Measurements from ENCODE around the gene BPHL. TPM values are rescaled to one million over a fixed set of nuclear protein-coding genes. Genes with fewer than 3 reads are reported as not detected.
"Not testable (repeated sequence)": the region's sequence is repeated elsewhere in the genome, so short reads cannot be mapped to it uniquely, and the experiment has no call there.

BPHL gene
- total RNA-seq, 1 experiment from 2014 or later = 31.3 TPM

GRCh38 chr6:3077430-3077829 lies 41.1 kb upstream of the BPHL start:
- no peak for ATAC-seq
- ChIA-PET POLR2A (no interaction called here), CTCF (no interaction called here), RAD21 (ENCODE audit: low non-redundant PET in 1 of 2, low total read pairs in 2 of 2, uncharacterized antibody in 2 of 2, unreplicated experiment in 2 of 2) (no interaction called here)
- Histone ChIP-seq H3K9me3 (ENCODE audit: control insufficient read depth in 1 of 2, insufficient read depth in 1 of 2, low read depth in 1 of 2, low read length in 2 of 2) (no peaks in the 10 kb centered on the region; a peak in 1 of 4 replicates), H4K20me1 (ENCODE audit: insufficient read depth) (no peaks in the 10 kb centered on the region), H3K4me1 (ENCODE audit: control insufficient read depth in 1 of 2, insufficient read depth in 2 of 2, low read length in 2 of 2) (no peaks in the 10 kb centered on the region), H3K36me3 (ENCODE audit: control insufficient read depth in 1 of 2, insufficient read depth in 2 of 2, low read length in 2 of 2) (peaks cover 17 to 51% of the 10 kb centered on the region in 2 experiments), H3K27me3 (ENCODE audit: insufficient read depth, low read length) (no peaks in the 10 kb centered on the region), H3K9ac (ENCODE audit: low read length) (no peak overlapping the region), H3K9me2 (ENCODE audit: insufficient read depth) (no peaks in the 10 kb centered on the region), H3K4me3 (replicated peaks in 1 of 2; ENCODE audit: low read depth in 1 of 2, low read length in 2 of 2) (no peak overlapping the region), H3K4me2 (ENCODE audit: low read length) (no peak overlapping the region), H2AFZ (ENCODE audit: low read depth, low read length, poor library complexity, severe bottlenecking) (no peak overlapping the region), H3K79me2 (ENCODE audit: insufficient read depth, low read length) (peaks cover 48% of the 10 kb centered on the region), H3K27ac (ENCODE audit: low read depth, low read length) (no peak overlapping the region)
- TF ChIP-seq CTCF (IDR thresholded peaks at IDR 0.05 in 2 of 3, conservative IDR thresholded peaks at IDR 0.05 in 1 of 3; ENCODE audit: borderline replicate concordance in 1 of 3, insufficient read depth in 1 of 3, low read depth in 2 of 3, low read length in 2 of 3) (no peak), CEBPB (IDR thresholded peaks at IDR 0.05; ENCODE audit: low read depth) (no peak), POLR2AphosphoS5 (IDR thresholded peaks at IDR 0.05; ENCODE audit: low read depth, low read length) (no peak), ZBTB33 (IDR thresholded peaks at IDR 0.05; ENCODE audit: extremely low read depth, insufficient replicate concordance, low read length) (no peak), FOSL1 (IDR thresholded peaks at IDR 0.05; ENCODE audit: low read depth) (no peak), REST (IDR thresholded peaks at IDR 0.05; ENCODE audit: low read depth) (no peak), YY1 (IDR thresholded peaks at IDR 0.05; ENCODE audit: extremely low read depth, insufficient replicate concordance, low read depth, low read length) (no peak), EGR1 (IDR thresholded peaks at IDR 0.05; ENCODE audit: low read depth) (no peak), SP1 (IDR thresholded peaks at IDR 0.05; ENCODE audit: low read depth) (no peak), ATF3 (IDR thresholded peaks at IDR 0.05) (no peak), ZNF274 (IDR thresholded peaks at IDR 0.05; ENCODE audit: low read depth, low read length) (no peak)
- no TSS peak for BruUV-seq (replicated peaks)
- DNase-seq (ENCODE audit: low read depth, low spot score) = no peak
- intact Hi-C loops (cut with micrococcal nuclease) = no loop called here

GRCh38 chr6:3078952-3079351 lies 39.6 kb upstream of the BPHL start:
- peaks cover 29 to 64% of the 10 kb centered on the region in 2 experiments for H3K36me3 ChIP-seq (ENCODE audit: control insufficient read depth in 1 of 2, insufficient read depth in 2 of 2, low read length in 2 of 2)
- CTCF ChIA-PET = not testable (repeated sequence)

More at GRCh38 chr6:3078952-3079351, 39.6 kb upstream of the BPHL start:
- H3K9me3 ChIP-seq (ENCODE audit: control insufficient read depth in 1 of 2, insufficient read depth in 1 of 2, low read depth in 1 of 2, low read length in 2 of 2); H3K4me2 ChIP-seq (ENCODE audit: low read length); H3K9me2 ChIP-seq (ENCODE audit: insufficient read depth); DNase-seq (ENCODE audit: low read depth, low spot score); ATAC-seq; H3K4me1 ChIP-seq (ENCODE audit: control insufficient read depth in 1 of 2, insufficient read depth in 2 of 2, low read length in 2 of 2); intact Hi-C loops (cut with micrococcal nuclease); RAD21 ChIA-PET (ENCODE audit: low non-redundant PET in 1 of 2, low total read pairs in 2 of 2, uncharacterized antibody in 2 of 2, unreplicated experiment in 2 of 2); H3K4me3 ChIP-seq (replicated peaks in 1 of 2; ENCODE audit: low read depth in 1 of 2, low read length in 2 of 2); POLR2A ChIA-PET; H3K9ac ChIP-seq (ENCODE audit: low read length); BruUV-seq (replicated peaks); H3K27ac ChIP-seq (ENCODE audit: low read depth, low read length); H4K20me1 ChIP-seq (ENCODE audit: insufficient read depth); H3K27me3 ChIP-seq (ENCODE audit: insufficient read depth, low read length); H2AFZ ChIP-seq (ENCODE audit: low read depth, low read length, poor library complexity, severe bottlenecking): not testable (repeated sequence)
- H3K79me2 ChIP-seq (ENCODE audit: insufficient read depth, low read length) = peaks cover 34% of the 10 kb centered on the region

Measured in HCT116 (cell line).